Activated CD4-positive, alpha-beta T cell treated with anti-CD3 and anti-CD28 coated beads, Interleukin-2, amount 10 ng/mL, durations not matched to agents 24 days and 14 days (primary cell): ENCODE results near the gene PLCL1. TPM values are rescaled to one million over a fixed set of nuclear protein-coding genes. Genes with fewer than 3 reads are reported as not detected.
A peak's percentile ranks its signal among the peaks of the same experiment; 100 is the strongest.

ENCODE experiments used
- DNase-seq: peaks from one replicate; pipeline ENCODE4 v3.0.0; 2022
- H3K27ac Mint-ChIP-seq: one replicate; pipeline ENCODE4 v1.8.0; 2022; ENCODE audit warnings: mild to moderate bottlenecking, mixed read lengths
- H3K27me3 Mint-ChIP-seq: one replicate; pipeline ENCODE4 v1.8.0; 2022; ENCODE audit warnings: mixed read lengths
- H3K36me3 Mint-ChIP-seq: one replicate; pipeline ENCODE4 v1.8.0; 2022; ENCODE audit warnings: low read depth, mild to moderate bottlenecking, mixed read lengths
- H3K4me1 Mint-ChIP-seq: one replicate; pipeline ENCODE4 v1.8.0; 2021; ENCODE audit warnings: mixed read lengths
- H3K4me3 Mint-ChIP-seq: one replicate; pipeline ENCODE4 v1.8.0; 2022; ENCODE audit warnings: mild to moderate bottlenecking, moderate library complexity, mixed read lengths
- H3K9me3 Mint-ChIP-seq: one replicate; pipeline ENCODE4 v1.8.0; 2021; ENCODE audit warnings: mixed read lengths
- intact Hi-C: fragments of 100-400 bp; cut with micrococcal nuclease; formaldehyde crosslinking; loops from one replicate; pipeline ENCODE4 v1.15.1; 2023
- total RNA-seq: library from RNA; stranded (reverse); gene quantifications from 2 replicates; pipeline ENCODE4 v1.2.3, GENCODE V29; 2022

PLCL1 gene
- total RNA-seq, 1 donor from 2014 or later = 0.63 TPM

DNA sequence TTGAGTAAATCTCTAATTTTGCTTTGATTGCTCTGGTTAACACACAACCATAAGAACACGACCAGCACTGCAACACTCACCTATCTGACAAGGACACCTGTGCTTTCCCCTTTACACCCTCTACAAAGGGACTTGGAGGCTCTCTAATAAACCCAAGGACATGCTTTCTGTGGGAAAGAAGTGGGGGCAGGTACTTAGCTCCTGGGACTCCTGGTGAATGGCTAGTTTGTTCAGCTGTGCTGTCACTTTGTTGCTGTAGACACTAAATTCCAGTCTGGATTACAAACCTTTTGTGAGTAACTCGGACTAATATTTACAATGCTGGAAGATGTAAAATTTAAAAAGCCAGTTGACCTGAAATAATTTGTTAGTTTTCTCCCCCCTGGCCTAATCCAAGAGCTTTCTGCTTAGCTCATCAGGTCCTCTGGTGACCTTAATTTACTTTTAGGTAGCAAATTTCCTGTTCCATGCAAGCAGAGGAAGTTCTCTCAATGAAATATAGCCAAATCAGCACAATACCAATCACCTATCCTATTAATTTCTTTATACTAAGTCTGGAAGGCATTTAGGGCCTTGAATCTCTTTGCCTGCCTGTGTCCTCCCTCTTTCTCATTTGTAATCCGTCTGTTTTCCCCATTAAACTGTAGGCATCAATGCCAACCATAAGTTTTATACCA lies 67.5 kb downstream of the PLCL1 start:
- no peak for DNase-seq
- Mint-ChIP-seq H3K4me1 (peaks cover 38% of the 10 kb centered on the region), H3K4me3 (no peak overlapping the region), H3K27ac (no peak overlapping the region), H3K9me3 (no peaks in the 10 kb centered on the region), H3K27me3 (no peaks in the 10 kb centered on the region), H3K36me3 (peaks cover 2% of the 10 kb centered on the region)
- intact Hi-C loops = no loop called here

DNA sequence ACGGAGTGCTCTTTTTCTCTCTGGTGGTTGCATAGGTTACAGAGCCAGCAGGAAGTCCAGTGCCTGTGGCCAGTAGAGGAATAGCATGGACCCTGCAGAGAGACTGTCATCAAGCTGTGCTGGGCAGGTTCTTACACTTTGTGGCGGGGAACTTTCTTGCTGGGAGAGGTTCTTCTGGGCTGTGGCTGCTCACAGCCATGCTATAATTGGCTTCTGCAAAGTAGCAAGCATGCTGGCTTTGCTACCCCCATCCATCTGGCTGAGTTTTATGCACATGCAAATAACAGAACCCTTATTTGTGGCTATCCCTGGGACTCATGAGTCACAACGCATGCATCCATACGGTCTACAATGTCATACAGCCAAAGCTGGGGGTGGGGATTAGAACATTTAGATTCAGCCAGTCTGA lies 68.9 kb downstream of the PLCL1 start:
- intact Hi-C loops = no loop called here

DNA sequence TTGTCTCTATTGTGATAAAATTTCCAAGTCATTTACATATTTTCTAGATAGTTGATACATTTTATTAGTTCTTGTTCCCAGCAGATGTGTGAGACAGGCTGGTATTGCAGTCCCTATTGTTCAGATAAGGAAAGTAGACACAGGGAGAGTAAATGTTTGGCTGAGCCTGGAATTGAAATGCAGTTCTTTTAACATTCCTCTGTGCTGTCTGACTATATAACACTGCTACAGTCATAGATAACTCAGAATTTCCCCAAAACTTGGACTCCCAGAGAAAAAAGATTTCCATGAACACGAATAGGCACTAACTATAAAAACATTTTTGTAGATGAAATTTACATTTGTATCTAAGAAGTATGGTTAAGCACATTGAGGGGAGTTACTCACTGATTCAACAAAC lies 71.4 kb downstream of the PLCL1 start:
- Mint-ChIP-seq H3K4me1 (peaks cover 13% of the 10 kb centered on the region), H3K27ac (no peak overlapping the region), H3K4me3 (no peak overlapping the region), H3K9me3 (no peaks in the 10 kb centered on the region), H3K27me3 (no peaks in the 10 kb centered on the region), H3K36me3 (peaks cover 2% of the 10 kb centered on the region)
- intact Hi-C loops = no loop called here
- DNase-seq = no peak

More for the DNA sequence above, 68.9 kb downstream of the PLCL1 start:
- no peak overlapping the region for H3K4me3 Mint-ChIP-seq
- no peaks in the 10 kb centered on the region for H3K9me3 Mint-ChIP-seq
- DNase-seq = no peak
- peaks cover 32% of the 10 kb centered on the region for H3K4me1 Mint-ChIP-seq
- no peaks in the 10 kb centered on the region for H3K27me3 Mint-ChIP-seq
- H3K27ac Mint-ChIP-seq = no peak overlapping the region
- H3K36me3 Mint-ChIP-seq = peaks cover 2% of the 10 kb centered on the region

DNA sequence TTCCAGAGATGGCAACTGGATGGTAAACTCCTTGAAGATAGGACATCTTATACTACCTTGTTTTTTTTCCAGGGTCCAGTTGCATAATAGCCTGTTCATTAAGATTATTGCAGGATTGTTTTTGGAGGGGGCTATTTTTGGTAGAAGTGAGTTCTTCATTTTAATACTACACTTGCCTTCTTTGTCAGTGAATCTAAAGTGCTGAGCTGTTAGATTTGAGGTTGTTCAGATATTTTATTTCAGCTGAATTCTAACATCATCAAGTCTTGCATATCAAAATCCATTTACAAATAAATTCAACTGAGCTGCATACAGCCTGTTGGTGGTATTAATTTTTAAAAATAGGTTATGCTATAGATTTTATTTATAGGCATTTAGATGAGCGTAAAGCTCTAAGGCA lies 72.1 kb downstream of the PLCL1 start:
- no peaks in the 10 kb centered on the region for H3K9me3 Mint-ChIP-seq
- H3K4me3 Mint-ChIP-seq = no peak overlapping the region
- intact Hi-C loops = no loop called here
- no peak for DNase-seq
- peaks cover 2% of the 10 kb centered on the region for H3K36me3 Mint-ChIP-seq
- H3K27ac Mint-ChIP-seq = no peak overlapping the region
- H3K27me3 Mint-ChIP-seq = no peaks in the 10 kb centered on the region
- peaks cover 9% of the 10 kb centered on the region for H3K4me1 Mint-ChIP-seq

DNA sequence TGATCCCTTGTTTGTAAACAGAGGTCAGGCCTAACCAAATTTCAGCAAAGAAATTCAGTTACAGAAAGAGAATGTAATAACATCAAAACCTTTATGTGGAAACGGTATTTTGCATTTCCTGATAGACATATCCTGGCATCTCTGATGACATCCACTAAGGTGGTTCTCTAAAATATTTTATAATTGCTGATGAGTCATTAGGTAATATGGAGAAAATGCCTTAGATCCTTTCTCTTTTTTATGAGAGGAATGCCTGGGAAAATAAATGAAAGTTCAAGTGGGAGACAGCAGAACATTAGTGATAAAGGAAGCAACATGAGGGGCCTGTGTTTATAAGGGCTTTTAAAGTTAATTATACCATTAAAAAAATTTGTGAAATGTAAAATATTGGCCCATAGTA lies 72.6 kb downstream of the PLCL1 start:
- no peak for DNase-seq
- H3K27ac Mint-ChIP-seq = no peak overlapping the region
- no peak overlapping the region for H3K4me3 Mint-ChIP-seq
- H3K27me3 Mint-ChIP-seq = no peaks in the 10 kb centered on the region
- H3K4me1 Mint-ChIP-seq = peaks cover 6% of the 10 kb centered on the region
- peaks cover 2% of the 10 kb centered on the region for H3K36me3 Mint-ChIP-seq
- intact Hi-C loops = no loop called here
- no peaks in the 10 kb centered on the region for H3K9me3 Mint-ChIP-seq

DNA sequence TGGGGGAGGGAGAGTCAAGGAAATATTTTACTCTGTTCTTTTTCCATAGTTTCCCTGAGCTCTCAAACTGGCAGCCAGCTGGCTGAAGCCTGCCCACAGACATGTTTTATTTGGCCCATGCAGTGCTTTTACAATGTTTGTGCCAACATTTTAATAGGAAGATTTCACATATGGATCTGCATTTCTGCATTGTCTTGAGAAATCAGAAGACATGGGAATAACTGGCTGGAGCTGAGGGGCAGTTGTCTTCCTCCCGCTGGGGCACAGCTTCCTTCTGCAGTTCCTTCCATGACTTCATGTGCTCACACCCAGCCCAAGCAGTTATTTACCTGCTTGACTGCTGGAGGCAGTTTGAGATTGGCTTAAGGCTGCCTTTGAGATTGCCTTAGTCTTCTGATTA lies 74.4 kb downstream of the PLCL1 start:
- Mint-ChIP-seq H3K27ac (no peak overlapping the region), H3K36me3 (no peaks in the 10 kb centered on the region)
- intact Hi-C loops = no loop called here

DNA sequence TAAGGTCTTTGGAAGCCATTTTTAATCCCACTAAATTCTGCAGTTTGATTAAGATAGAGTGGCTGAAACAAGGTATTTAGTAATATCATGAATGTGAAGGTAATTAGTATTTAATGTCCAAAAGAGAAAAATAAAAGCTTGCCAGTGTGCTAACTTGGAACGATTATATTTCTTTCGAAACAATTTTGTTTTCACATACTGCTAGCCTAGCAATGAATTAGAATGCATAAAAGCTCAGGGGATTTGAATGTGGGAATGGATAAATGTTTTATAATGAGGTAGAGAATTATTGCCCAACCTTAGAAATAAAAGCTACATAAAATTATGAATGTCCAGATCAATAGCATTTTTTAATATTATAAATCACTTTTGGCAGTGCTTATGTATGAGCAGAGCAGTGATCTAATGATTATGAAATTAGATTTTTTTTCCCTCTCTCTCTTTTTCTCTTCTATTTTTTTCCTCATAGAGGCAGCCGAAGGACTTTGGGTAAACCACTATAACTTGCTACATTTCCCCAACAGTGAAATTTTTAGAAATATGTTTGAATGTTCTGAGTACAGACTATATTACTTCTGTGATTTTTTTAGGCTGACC lies 75.5 kb downstream of the PLCL1 start:
- intact Hi-C loops = no loop called here
- Mint-ChIP-seq H3K27ac (no peak overlapping the region), H3K9me3 (peaks cover 3% of the 10 kb centered on the region), H3K4me1 (no peaks in the 10 kb centered on the region), H3K27me3 (no peaks in the 10 kb centered on the region), H3K4me3 (no peak overlapping the region), H3K36me3 (no peaks in the 10 kb centered on the region)
- DNase-seq = no peak

More for the DNA sequence above, 74.4 kb downstream of the PLCL1 start:
- H3K9me3 Mint-ChIP-seq = peaks cover 3% of the 10 kb centered on the region
- no peaks in the 10 kb centered on the region for H3K27me3 Mint-ChIP-seq
- no peak for DNase-seq
- H3K4me1 Mint-ChIP-seq = no peaks in the 10 kb centered on the region
- H3K4me3 Mint-ChIP-seq = no peak overlapping the region

DNA sequence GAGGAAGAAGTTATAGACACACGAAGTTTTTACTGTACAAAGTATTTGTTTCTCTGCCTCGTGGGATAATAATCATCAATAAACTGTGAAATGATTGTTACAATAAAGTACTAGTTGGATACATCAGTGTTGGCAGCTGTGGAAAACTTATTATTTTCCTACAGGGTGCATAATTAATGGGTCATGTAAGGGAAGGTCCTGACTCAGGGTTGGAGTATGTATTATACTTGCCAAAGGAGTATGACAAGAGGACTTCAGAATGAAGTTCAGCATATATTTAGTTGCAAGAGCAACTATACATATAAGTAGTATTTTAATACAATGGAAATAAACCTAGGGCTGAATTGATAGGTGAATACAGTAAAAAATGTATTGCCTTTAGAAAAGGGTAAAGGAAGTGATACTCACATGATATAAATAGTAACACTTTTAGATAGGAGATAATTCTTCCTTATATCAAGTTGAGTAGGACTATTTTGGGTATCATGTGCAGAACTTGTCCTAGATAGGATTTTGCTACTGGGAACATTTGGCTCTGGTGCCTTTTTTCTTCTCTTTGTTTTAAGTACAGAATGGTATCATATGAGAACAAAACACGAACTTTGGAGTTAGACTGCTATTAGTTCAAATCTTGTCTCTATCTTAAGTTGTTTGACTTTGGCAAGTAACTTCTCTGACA lies 79.1 kb downstream of the PLCL1 start:
- peaks cover 5% of the 10 kb centered on the region for H3K36me3 Mint-ChIP-seq
- H3K27me3 Mint-ChIP-seq = no peaks in the 10 kb centered on the region
- no peak overlapping the region for H3K27ac Mint-ChIP-seq

DNA sequence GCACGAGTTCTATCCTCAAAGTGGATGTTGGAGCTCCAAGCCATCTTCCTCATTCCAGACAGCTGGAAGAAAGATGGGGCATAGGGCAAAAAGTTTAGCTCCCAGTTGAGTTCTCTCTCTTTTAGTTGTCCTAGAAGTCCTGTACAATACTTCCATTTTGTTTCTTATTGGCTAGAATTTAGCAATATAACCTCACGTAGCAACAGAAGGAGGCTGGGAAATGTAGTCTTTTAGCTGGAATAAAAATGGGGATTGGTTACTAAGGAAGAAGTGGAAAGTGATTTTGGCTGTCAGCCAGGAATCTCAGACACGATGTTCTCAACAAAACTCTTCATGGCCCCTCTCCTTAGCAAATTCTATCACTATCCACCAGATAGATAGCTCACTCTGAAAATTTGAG lies 79.9 kb downstream of the PLCL1 start:
- Mint-ChIP-seq H3K9me3 (peaks cover 3% of the 10 kb centered on the region), H3K4me1 (peaks cover 13% of the 10 kb centered on the region), H3K27me3 (no peaks in the 10 kb centered on the region), H3K4me3 (no peak overlapping the region), H3K36me3 (peaks cover 5% of the 10 kb centered on the region), H3K27ac (no peak overlapping the region)
- no peak for DNase-seq
- intact Hi-C loops = no loop called here

More for the DNA sequence above, 79.1 kb downstream of the PLCL1 start:
- Mint-ChIP-seq H3K9me3 (peaks cover 3% of the 10 kb centered on the region), H3K4me1 (peaks cover 9% of the 10 kb centered on the region), H3K4me3 (no peak overlapping the region)
- intact Hi-C loops = no loop called here
- DNase-seq = no peak

DNA sequence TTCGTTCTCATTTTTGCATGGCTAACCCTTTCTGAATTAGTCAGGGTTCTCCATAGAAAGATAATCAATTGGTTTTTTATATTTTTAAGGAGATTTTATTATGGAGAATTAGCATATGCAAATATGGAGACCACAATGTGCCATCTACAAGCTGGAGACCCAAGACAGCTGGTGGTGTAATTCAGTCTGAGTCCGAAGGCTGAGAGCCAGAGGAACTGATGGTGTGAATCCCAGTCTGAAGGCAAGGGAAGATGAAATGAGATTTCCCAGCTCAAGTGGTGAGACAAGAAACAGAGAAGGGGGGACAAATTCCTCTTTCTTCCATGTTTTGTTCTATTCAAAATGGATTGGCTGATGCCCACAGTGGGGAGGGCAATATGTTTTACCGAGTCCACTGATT lies 80.7 kb downstream of the PLCL1 start:
- DNase-seq = no peak
- intact Hi-C loops = no loop called here
- H3K36me3 Mint-ChIP-seq = peaks cover 5% of the 10 kb centered on the region
- peaks cover 3% of the 10 kb centered on the region for H3K9me3 Mint-ChIP-seq
- no peak overlapping the region for H3K27ac Mint-ChIP-seq
- H3K4me3 Mint-ChIP-seq = no peak overlapping the region
- H3K4me1 Mint-ChIP-seq = peaks cover 18% of the 10 kb centered on the region
- no peaks in the 10 kb centered on the region for H3K27me3 Mint-ChIP-seq

DNA sequence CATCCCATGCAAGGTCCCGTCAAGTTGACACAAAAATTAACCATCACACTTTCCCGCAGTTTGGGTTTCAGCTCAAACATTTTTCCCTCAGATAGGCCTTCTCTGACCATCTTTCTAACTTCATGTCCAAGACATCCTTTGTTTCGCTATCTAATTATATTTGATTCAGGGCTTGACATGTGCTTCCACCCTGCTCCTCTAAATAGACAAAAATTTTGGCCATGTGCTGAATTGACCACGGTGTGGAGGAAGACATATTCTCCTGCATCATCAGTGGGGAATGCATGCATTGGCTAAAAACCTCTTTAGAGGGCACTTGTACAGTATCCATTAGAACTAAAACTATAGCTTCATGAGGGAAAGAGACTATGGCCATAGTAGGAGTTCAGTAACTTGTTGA lies 81.2 kb downstream of the PLCL1 start:
- H3K27ac Mint-ChIP-seq = no peak overlapping the region
- peaks cover 18% of the 10 kb centered on the region for H3K4me1 Mint-ChIP-seq
- DNase-seq = no peak
- intact Hi-C loops = no loop called here
- H3K36me3 Mint-ChIP-seq = peaks cover 5% of the 10 kb centered on the region
- H3K9me3 Mint-ChIP-seq = peaks cover 3% of the 10 kb centered on the region
- H3K4me3 Mint-ChIP-seq = no peak overlapping the region
- no peaks in the 10 kb centered on the region for H3K27me3 Mint-ChIP-seq

DNA sequence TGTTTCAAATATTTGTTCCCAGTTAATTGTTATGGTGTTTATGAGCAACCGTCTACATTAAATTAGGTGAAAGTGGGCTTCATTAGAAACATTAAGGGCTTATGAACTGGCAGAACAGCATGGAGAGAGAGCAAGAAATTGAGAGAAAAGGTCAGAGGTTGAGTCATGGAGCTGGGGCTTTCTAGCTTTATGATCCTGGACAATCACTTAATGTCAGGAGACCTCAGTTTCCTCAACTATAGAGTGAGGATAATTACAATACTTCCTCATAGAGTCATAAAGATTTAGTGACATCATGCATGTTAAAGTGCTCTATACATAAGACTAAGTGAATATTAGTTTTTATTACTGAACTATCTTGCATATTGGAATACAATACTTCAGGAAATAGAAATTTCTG lies 83.9 kb downstream of the PLCL1 start:
- Mint-ChIP-seq H3K9me3 (no peaks in the 10 kb centered on the region), H3K36me3 (peaks cover 5% of the 10 kb centered on the region), H3K4me3 (no peak overlapping the region), H3K4me1 (peaks cover 36% of the 10 kb centered on the region), H3K27me3 (no peaks in the 10 kb centered on the region), H3K27ac (no peak overlapping the region)
- intact Hi-C loops = loop anchor here (2.0 kb wide), 3 partner anchors 16 to 156 kb away; no protein-coding TSS in a partner anchor
- DNase-seq = no peak

DNA sequence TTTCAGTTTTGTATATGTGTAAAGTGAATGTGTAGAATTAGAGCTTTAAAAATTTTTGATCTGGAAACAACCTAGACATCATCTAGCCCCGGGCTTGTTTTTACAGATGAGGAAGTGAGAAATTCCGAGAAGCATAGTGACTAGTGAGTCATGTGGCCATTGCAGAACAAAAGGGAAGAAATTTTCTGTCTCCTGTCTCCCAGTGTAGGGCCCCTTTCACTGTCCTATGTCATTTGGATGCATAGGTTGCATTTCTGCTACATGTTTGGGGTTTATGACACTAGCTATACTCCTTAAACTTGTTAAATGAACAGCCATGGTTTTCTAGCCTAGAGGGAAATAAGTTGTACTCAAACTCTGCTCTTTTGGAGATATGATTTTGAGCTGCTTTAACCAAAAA lies 84.6 kb downstream of the PLCL1 start:
- no peaks in the 10 kb centered on the region for H3K9me3 Mint-ChIP-seq
- H3K36me3 Mint-ChIP-seq = peaks cover 5% of the 10 kb centered on the region
- H3K4me3 Mint-ChIP-seq = peak overlapping the region; percentile 64
- DNase-seq = peak; percentile 84
- H3K4me1 Mint-ChIP-seq = peaks cover 41% of the 10 kb centered on the region
- no peaks in the 10 kb centered on the region for H3K27me3 Mint-ChIP-seq
- intact Hi-C loops = loop anchor here (1.0 to 2.0 kb wide), 7 partner anchors 16 to 156 kb away; partner anchors contain the start of gene PLCL1
- H3K27ac Mint-ChIP-seq = peak overlapping the region; percentile 76

DNA sequence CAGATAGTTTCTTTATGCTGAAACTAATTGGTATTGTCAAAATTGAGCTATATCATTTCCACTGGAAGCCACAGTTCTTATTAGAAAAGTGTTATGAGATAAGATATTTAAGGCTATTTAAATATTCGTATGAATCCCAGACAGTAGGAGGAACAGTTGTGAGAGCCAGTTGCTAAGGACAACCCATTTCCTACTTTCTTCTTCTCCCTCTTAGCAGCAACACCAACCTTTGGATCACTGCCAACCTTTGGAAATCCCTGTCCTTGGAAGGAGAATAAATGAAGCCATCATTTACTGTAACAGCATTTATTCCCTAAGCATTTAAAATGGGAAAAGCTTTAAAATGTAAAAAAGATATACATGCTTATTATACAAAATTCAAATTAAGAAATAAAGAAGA lies 85.8 kb downstream of the PLCL1 start:
- intact Hi-C loops = no loop called here
- H3K9me3 Mint-ChIP-seq = no peaks in the 10 kb centered on the region
- peaks cover 45% of the 10 kb centered on the region for H3K4me1 Mint-ChIP-seq
- no peak overlapping the region for H3K27ac Mint-ChIP-seq
- no peak overlapping the region for H3K4me3 Mint-ChIP-seq
- peaks cover 5% of the 10 kb centered on the region for H3K36me3 Mint-ChIP-seq
- DNase-seq = no peak
- H3K27me3 Mint-ChIP-seq = no peaks in the 10 kb centered on the region
